Nucleus accumbens (tissue), 56 donors: ENCODE data around the gene STXBP6.

Experiments
- DNase-seq, 56 donors: peaks; one replicate each; lab custom pipeline; 2025; lab: John Stamatoyannopoulos, UW

Gene STXBP6

GRCh38 chr14:24991821-24992220 lies 58.1 kb downstream of the STXBP6 start:
- DNase-seq = no peak

- no peak for DNase-seq
Observed at GRCh38 chr14:24991288-24991687, 58.7 kb downstream of the STXBP6 start.

GRCh38 chr14:24990773-24991172 lies 59.2 kb downstream of the STXBP6 start:
- DNase-seq = no peak

GRCh38 chr14:24990050-24990449 lies 59.9 kb downstream of the STXBP6 start:
- DNase-seq = no peak

- no peak for DNase-seq
Observed at GRCh38 chr14:24988760-24989159, 61.2 kb downstream of the STXBP6 start.

GRCh38 chr14:24986206-24986893 lies 63.6 kb downstream of the STXBP6 start:
- peak in 20 of 56 donors; percentile 1 to 70 (median 12) for DNase-seq

GRCh38 chr14:24984846-24985589 lies 64.9 kb downstream of the STXBP6 start:
- DNase-seq = no peak

GRCh38 chr14:24982472-24983155 lies 67.3 kb downstream of the STXBP6 start:
- no peak for DNase-seq

GRCh38 chr14:24979725-24980239 lies 70.2 kb downstream of the STXBP6 start:
- DNase-seq = no peak

GRCh38 chr14:24978862-24979724 lies 70.9 kb downstream of the STXBP6 start:
- DNase-seq = no peak

- no peak for DNase-seq
Observed at GRCh38 chr14:24976602-24977001, 73.3 kb downstream of the STXBP6 start.

- DNase-seq = no peak
Observed at GRCh38 chr14:24975393-24975792, 74.6 kb downstream of the STXBP6 start.

GRCh38 chr14:24974591-24975374 lies 75.2 kb downstream of the STXBP6 start:
- no peak for DNase-seq

GRCh38 chr14:24972844-24973243 lies 77.1 kb downstream of the STXBP6 start:
- no peak for DNase-seq

GRCh38 chr14:24971255-24971654 lies 78.7 kb downstream of the STXBP6 start:
- DNase-seq = peak in 1 of 56 donors; percentile 10

- DNase-seq = no peak
Observed at GRCh38 chr14:24966579-24966964, 83.4 kb downstream of the STXBP6 start.

GRCh38 chr14:24965934-24966578 lies 83.9 kb downstream of the STXBP6 start:
- peak in 2 of 56 donors; percentile 5 to 8 for DNase-seq

GRCh38 chr14:24965578-24965933 lies 84.4 kb downstream of the STXBP6 start:
- no peak for DNase-seq

- no peak for DNase-seq
Observed at GRCh38 chr14:24964591-24964990, 85.4 kb downstream of the STXBP6 start.
